Kidney (tissue), 22 donors: ENCODE data around the gene MYLK2. TPM values are rescaled to one million over a fixed set of nuclear protein-coding genes. Genes with fewer than 3 reads are reported as not detected.
A peak's percentile ranks its signal among the peaks of the same experiment; 100 is the strongest.

ENCODE experiments used
- DNase-seq, 5 donors: peaks; one replicate each; pipeline ENCODE4 v3.0.0-alpha.2; 2013 to 2020
- FAIRE-seq: peaks from 2 replicates; lab custom pipeline; 2012; peaks lifted over from hg19 to GRCh38; lab: Jason Lieb, UNC
- H3K27ac ChIP-seq, 2 donors: one replicate each; pipeline ENCODE4 v1.7.0; 2013; ENCODE audit warnings: low read depth in 2 of 2, low read length in 2 of 2, inconsistent platforms in 1 of 2
- H3K27me3 ChIP-seq: one replicate; pipeline ENCODE4 v1.7.1; 2013; ENCODE audit warnings: low read length, inconsistent platforms; ENCODE audit not compliant: control insufficient read depth, insufficient read depth
- H3K36me3 ChIP-seq, 3 donors: one replicate each; pipeline versions ENCODE4 v1.7.0 to v1.7.1; 2013; ENCODE audit warnings: low read length in 3 of 3, control low read depth in 1 of 3, inconsistent platforms in 1 of 3; ENCODE audit not compliant: insufficient read depth in 3 of 3, control insufficient read depth in 2 of 3
- H3K4me1 ChIP-seq, 3 donors: one replicate each; pipeline versions ENCODE4 v1.7.0 to v1.7.1; 2013; ENCODE audit warnings: low read length in 3 of 3, inconsistent platforms in 1 of 3, low read depth in 1 of 3; ENCODE audit not compliant: control insufficient read depth in 2 of 3, insufficient read depth in 2 of 3
- H3K4me3 ChIP-seq, 3 donors: one replicate each; pipeline versions ENCODE4 v1.7.0 to v1.8.1; 2013; ENCODE audit warnings: low read length in 3 of 3, control low read depth in 1 of 3, inconsistent platforms in 1 of 3
- H3K9ac ChIP-seq, 3 donors: one replicate each; pipeline versions ENCODE4 v1.7.0 to v1.7.1; 2013; ENCODE audit warnings: low read length in 3 of 3, control low read depth in 1 of 3, inconsistent platforms in 1 of 3
- H3K9me3 ChIP-seq, 3 donors: one replicate each; pipeline versions ENCODE4 v1.7.0 to v1.7.1; 2013; ENCODE audit warnings: low read length in 3 of 3, control low read depth in 1 of 3, inconsistent platforms in 1 of 3; ENCODE audit not compliant: control insufficient read depth in 2 of 3, insufficient read depth in 1 of 3
- intact Hi-C: fragments of 100-400 bp; cut with DNase I; formaldehyde crosslinking; loops from one replicate; pipeline ENCODE4 v1.11.1; 2022
- long read RNA-seq, 10 donors: library from polyadenylated mRNA in 1 of 10; unstranded in 1 of 10; transcript quantifications; one replicate each; pipeline ENCODE4 v2.0.0 and lab custom pipeline, GENCODE V29; 2021 to 2026
- polyA plus RNA-seq: library from polyadenylated mRNA; stranded (reverse); fragments of 350-450 nt; fragmentation: Illumina TruSeq; extraction: RNeasy Lipid Tissue Mini Kit (QIAGEN cat#74804); gene quantifications from one replicate; pipeline ENCODE4 v1.2.3, GENCODE V29; 2014; ENCODE audit warnings: low read depth, low replicate concordance; ENCODE audit not compliant: insufficient read depth
- total RNA-seq: library from RNA; stranded (reverse); fragmentation: NEBNext Ultra II Directional; extraction: Animal tissue kit (Norgen Biotek cat#: 25700); gene quantifications from one replicate; pipeline ENCODE4 v1.2.1, GENCODE V29; 2021
- TF ChIP-seq, protein P1 (sequence below): IDR thresholded peaks from 3 replicates; pipeline ENCODE4 v1.5.1; 2012; ENCODE audit warnings: mild to moderate bottlenecking, moderate library complexity, borderline replicate concordance; ENCODE audit not compliant: insufficient read depth; ENCODE audit errors: extremely low read depth
- donor health status: control.
- donor health status: control.
- donor health status: control.
- donor health status: control.
- donor health status: control.
- donor health status: DM: yes; HTN: yes; CAD: no.
- donor health status: Normal renal cell carcinoma (clear cell type).

MYLK2 gene
- total RNA-seq (not detected), polyA plus RNA-seq (not detected)
- long read RNA-seq, donor 1, result 0 reads
- long read RNA-seq, donor 2, result 0 reads
- long read RNA-seq, donor 3, result 0 reads
- long read RNA-seq, donor 4, result 0 reads
- long read RNA-seq, donor 5, result 0 reads
- long read RNA-seq, donor 6, result 0 reads
- long read RNA-seq, donor 7, result 0 reads
- long read RNA-seq, donor 8, result 0 reads
- long read RNA-seq, donor 9, result 0 reads
- long read RNA-seq, donor 10, result 0 reads

DNA sequence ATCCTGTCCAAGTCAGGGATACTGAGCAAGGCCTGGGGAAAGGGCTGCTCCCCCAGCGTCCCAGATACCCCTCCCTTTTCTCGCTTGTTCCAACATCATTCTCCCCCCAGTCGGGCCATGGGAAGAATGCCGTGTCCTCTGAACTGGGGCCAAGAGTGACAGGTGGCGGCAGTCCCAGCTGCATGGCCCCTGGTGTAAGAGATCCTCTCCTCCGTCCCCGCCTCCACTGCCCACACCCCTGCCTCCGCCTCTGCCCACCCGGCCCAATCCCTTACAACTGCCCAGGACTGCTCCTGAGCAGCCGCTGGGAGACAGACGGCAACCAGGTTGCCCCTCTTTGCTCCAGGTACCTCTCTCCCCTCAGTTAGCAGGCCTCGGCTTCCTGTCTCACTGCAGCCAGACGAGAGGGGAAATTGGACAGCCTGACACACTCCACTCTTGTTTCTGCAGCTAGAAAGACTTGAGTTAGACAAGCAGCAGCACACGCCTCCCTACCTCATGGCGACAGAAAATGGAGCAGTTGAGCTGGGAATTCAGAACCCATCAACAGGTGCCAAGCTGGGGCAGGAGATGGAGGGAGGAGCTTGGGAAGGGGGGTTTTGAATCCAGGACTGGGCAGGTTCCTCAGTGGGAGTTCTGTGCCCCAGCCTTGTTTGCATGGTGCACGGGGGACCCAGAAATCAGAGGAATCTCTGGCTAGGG is at the start of gene MYLK2:
Gene MYLK2 (plus strand): TSS at position 274 of the 702 bp plus-strand sequence. CDS start 225 bp downstream, at position 499.
- no peaks in the 10 kb centered on the region for H3K27me3 ChIP-seq
- TF ChIP-seq, protein P1, sequence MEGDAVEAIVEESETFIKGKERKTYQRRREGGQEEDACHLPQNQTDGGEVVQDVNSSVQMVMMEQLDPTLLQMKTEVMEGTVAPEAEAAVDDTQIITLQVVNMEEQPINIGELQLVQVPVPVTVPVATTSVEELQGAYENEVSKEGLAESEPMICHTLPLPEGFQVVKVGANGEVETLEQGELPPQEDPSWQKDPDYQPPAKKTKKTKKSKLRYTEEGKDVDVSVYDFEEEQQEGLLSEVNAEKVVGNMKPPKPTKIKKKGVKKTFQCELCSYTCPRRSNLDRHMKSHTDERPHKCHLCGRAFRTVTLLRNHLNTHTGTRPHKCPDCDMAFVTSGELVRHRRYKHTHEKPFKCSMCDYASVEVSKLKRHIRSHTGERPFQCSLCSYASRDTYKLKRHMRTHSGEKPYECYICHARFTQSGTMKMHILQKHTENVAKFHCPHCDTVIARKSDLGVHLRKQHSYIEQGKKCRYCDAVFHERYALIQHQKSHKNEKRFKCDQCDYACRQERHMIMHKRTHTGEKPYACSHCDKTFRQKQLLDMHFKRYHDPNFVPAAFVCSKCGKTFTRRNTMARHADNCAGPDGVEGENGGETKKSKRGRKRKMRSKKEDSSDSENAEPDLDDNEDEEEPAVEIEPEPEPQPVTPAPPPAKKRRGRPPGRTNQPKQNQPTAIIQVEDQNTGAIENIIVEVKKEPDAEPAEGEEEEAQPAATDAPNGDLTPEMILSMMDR, result no peak
- H3K36me3 ChIP-seq, result no peaks in the 10 kb centered on the region
- no peak within 1 kb of the TSS for H3K9ac ChIP-seq
- no peaks in the 10 kb centered on the region for H3K9me3 ChIP-seq
- H3K27ac ChIP-seq, result no peak within 1 kb of the TSS
- no peak within 1 kb of the TSS for H3K4me3 ChIP-seq
- FAIRE-seq (no peak), DNase-seq (peak in 2 of 5 donors; percentile 57 to 60)
- H3K4me1 ChIP-seq, result peaks cover 0 to 3% (median 2%) of the 10 kb centered on the region in 3 donors
- intact Hi-C loops, result no loop called here

DNA sequence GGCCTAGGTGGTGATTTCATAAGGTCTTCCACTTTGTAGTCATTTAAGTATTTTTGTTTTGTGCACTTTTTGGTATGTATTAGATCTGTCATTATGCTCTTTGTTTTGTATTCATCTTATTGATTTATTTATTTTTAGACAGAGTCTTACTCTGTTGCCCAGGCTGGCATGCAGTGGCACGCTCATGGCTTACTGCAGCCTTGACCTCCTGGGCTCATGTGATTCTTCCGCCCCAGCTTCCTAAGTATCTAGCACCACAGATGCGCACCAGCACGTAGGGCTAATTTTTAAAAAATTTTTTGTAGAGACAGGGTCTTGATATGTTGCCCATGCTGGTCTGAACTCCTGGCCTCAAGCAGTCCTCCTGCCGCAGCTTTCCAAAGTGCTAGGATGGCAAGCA is 49.5 kb upstream of the MYLK2 start:
- intact Hi-C loops, result no loop called here
- Histone ChIP-seq H3K4me1 (no peaks in the 10 kb centered on the region), H3K27me3 (no peaks in the 10 kb centered on the region), H3K4me3 (no peak overlapping the region), H3K9ac (no peak overlapping the region), H3K9me3 (no peaks in the 10 kb centered on the region), H3K36me3 (peaks cover 0 to 2% (median 0%) of the 10 kb centered on the region in 3 donors), H3K27ac (no peak overlapping the region)
- TF ChIP-seq, protein P1, result no peak
- FAIRE-seq (no peak), DNase-seq (no peak)

DNA sequence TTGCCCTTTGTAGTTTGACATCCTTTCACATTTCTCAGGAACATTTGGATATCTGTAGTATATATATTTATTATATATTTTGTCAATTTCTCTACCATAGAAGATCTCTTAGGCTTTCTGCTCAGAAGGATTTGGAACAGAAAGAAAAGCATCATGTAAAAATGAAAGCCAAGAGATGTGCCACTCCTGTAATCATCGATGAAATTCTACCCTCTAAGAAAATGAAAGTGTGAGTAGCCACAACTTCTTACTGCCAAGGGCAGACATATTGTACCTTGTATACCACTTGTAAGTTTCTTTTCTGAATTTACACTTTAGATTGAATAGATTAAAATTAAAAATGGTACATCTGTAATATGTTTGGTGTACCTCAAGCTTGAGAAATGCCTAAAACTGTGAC is 48.9 kb upstream of the MYLK2 start:
- intact Hi-C loops, result no loop called here
- no peak overlapping the region for H3K27ac ChIP-seq
- no peaks in the 10 kb centered on the region for H3K9me3 ChIP-seq
- H3K4me3 ChIP-seq, result no peak overlapping the region
- H3K9ac ChIP-seq, result no peak overlapping the region
- no peaks in the 10 kb centered on the region for H3K27me3 ChIP-seq
- DNase-seq (no peak), FAIRE-seq (no peak)
- H3K36me3 ChIP-seq, result peaks cover 0 to 2% (median 0%) of the 10 kb centered on the region in 3 donors
- H3K4me1 ChIP-seq, result no peaks in the 10 kb centered on the region
- TF ChIP-seq, protein P1, result no peak
